ENCODE measurements around the gene MS4A8. TPM values are rescaled to one million over a fixed set of nuclear protein-coding genes. Genes with fewer than 3 reads are reported as not detected.

MS4A8 gene
- total RNA-seq, 3 donors from 2014 or later (not counting 1 experiment from before 2014, with no cell fraction given): not detected

DNA sequence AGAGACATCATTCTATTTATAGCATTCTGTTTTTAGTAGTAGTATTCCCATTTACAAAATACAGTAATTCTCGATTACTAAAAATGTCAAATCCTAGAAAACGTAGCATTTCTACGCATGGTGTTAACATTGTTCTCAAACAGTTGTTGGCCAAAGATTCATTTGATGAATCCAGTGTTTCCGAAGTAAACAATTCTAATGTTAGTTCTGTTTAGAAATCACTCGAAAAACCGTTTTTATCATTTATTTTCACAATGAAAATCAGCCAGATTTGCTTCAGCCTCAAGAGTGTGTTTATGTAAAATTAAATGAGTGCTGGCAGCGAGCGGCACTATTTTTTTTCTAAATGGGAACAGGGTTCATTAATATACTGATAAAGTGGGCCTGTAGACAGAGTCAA, 32.2 kb downstream of the MS4A8 start:
- TF ChIP-seq CTCF (IDR thresholded peaks at IDR 0.05): no peak
- Mint-ChIP-seq H3K4me1 (no peaks in the 10 kb centered on the region), H3K9me3 (no peaks in the 10 kb centered on the region), H3K27ac (no peak overlapping the region), H3K4me3 (no peak overlapping the region), H3K27me3 (ENCODE audit: low read depth in 2 of 2) (peaks cover 11 to 23% of the 10 kb centered on the region in 2 donors), H3K36me3 (no peaks in the 10 kb centered on the region)
- intact Hi-C loops (cut with micrococcal nuclease): no loop called here
- no peaks in the 10 kb centered on the region for H3K36me3 ChIP-seq (ENCODE audit: control insufficient read depth, insufficient read depth, low read length)
- H3K27me3 ChIP-seq (ENCODE audit: control insufficient read depth, insufficient read depth, low read length): no peaks in the 10 kb centered on the region
- 88% methylated on average over 8 of the region's 8 CpGs for WGBS (ENCODE audit: insufficient coverage)
- DNase-seq (no peak), ATAC-seq (no peak)
- no peaks in the 10 kb centered on the region for H3K4me1 ChIP-seq (ENCODE audit: control insufficient read depth, insufficient read depth, low read length)
- H3K9me3 ChIP-seq (ENCODE audit: control insufficient read depth, insufficient read depth, low read length): no peaks in the 10 kb centered on the region
- H3K4me3 ChIP-seq (ENCODE audit: low read length): no peak overlapping the region
- no peak overlapping the region for H3K27ac ChIP-seq (ENCODE audit: low read length)

GRCh38 chr11:60734279-60734678, 34.9 kb downstream of the MS4A8 start:
- Histone ChIP-seq H3K36me3 (ENCODE audit: control insufficient read depth, insufficient read depth, low read length) (no peaks in the 10 kb centered on the region), H3K27ac (ENCODE audit: low read length) (no peak overlapping the region), H3K27me3 (ENCODE audit: control insufficient read depth, insufficient read depth, low read length) (no peaks in the 10 kb centered on the region), H3K4me3 (ENCODE audit: low read length) (no peak overlapping the region), H3K9me3 (ENCODE audit: control insufficient read depth, insufficient read depth, low read length) (no peaks in the 10 kb centered on the region), H3K4me1 (ENCODE audit: control insufficient read depth, insufficient read depth, low read length) (no peaks in the 10 kb centered on the region)
- WGBS (ENCODE audit: insufficient coverage): 83% methylated on average over 3 of the region's 4 CpGs
- H3K36me3 Mint-ChIP-seq: no peaks in the 10 kb centered on the region
- H3K27ac Mint-ChIP-seq: no peak overlapping the region
- no peak overlapping the region for H3K4me3 Mint-ChIP-seq
- TF ChIP-seq CTCF (IDR thresholded peaks at IDR 0.05): no peak
- no peaks in the 10 kb centered on the region for H3K9me3 Mint-ChIP-seq
- intact Hi-C loops (cut with micrococcal nuclease): no loop called here
- no peaks in the 10 kb centered on the region for H3K4me1 Mint-ChIP-seq
- H3K27me3 Mint-ChIP-seq (ENCODE audit: low read depth in 2 of 2): peaks cover 13 to 27% of the 10 kb centered on the region in 2 donors
- no peak for DNase-seq
- ATAC-seq: no peak

- TF ChIP-seq CTCF (IDR thresholded peaks at IDR 0.05): no peak
- intact Hi-C loops (cut with micrococcal nuclease): no loop called here
- no peaks in the 10 kb centered on the region for H3K4me1 ChIP-seq (ENCODE audit: control insufficient read depth, insufficient read depth, low read length)
- H3K27me3 ChIP-seq (ENCODE audit: control insufficient read depth, insufficient read depth, low read length): no peaks in the 10 kb centered on the region
- no peak overlapping the region for H3K4me3 ChIP-seq (ENCODE audit: low read length)
- Mint-ChIP-seq H3K27me3 (ENCODE audit: low read depth in 2 of 2) (peaks cover 15 to 27% of the 10 kb centered on the region in 2 donors), H3K27ac (no peak overlapping the region), H3K4me1 (no peaks in the 10 kb centered on the region), H3K4me3 (no peak overlapping the region), H3K36me3 (no peaks in the 10 kb centered on the region), H3K9me3 (no peaks in the 10 kb centered on the region)
- ATAC-seq (no peak), DNase-seq (no peak)
- H3K36me3 ChIP-seq (ENCODE audit: control insufficient read depth, insufficient read depth, low read length): no peaks in the 10 kb centered on the region
- no peaks in the 10 kb centered on the region for H3K9me3 ChIP-seq (ENCODE audit: control insufficient read depth, insufficient read depth, low read length)
- 77% methylated on average over 7 of the region's 7 CpGs for WGBS (ENCODE audit: insufficient coverage)
- no peak overlapping the region for H3K27ac ChIP-seq (ENCODE audit: low read length)
These were observed 39.7 kb downstream of the MS4A8 start for GRCh38 chr11:60739114-60739513.

GRCh38 chr11:60740573-60740972, 41.2 kb downstream of the MS4A8 start:
- ATAC-seq (no peak), DNase-seq (no peak)
- no peak overlapping the region for H3K4me3 ChIP-seq (ENCODE audit: low read length)
- intact Hi-C loops (cut with micrococcal nuclease): no loop called here
- Mint-ChIP-seq H3K4me1 (no peaks in the 10 kb centered on the region), H3K9me3 (no peaks in the 10 kb centered on the region), H3K27me3 (ENCODE audit: low read depth in 2 of 2) (peaks cover 21 to 27% of the 10 kb centered on the region in 2 donors), H3K27ac (no peak overlapping the region), H3K4me3 (no peak overlapping the region), H3K36me3 (no peaks in the 10 kb centered on the region)
- no peaks in the 10 kb centered on the region for H3K27me3 ChIP-seq (ENCODE audit: control insufficient read depth, insufficient read depth, low read length)
- H3K4me1 ChIP-seq (ENCODE audit: control insufficient read depth, insufficient read depth, low read length): no peaks in the 10 kb centered on the region
- no peak overlapping the region for H3K27ac ChIP-seq (ENCODE audit: low read length)
- H3K36me3 ChIP-seq (ENCODE audit: control insufficient read depth, insufficient read depth, low read length): no peaks in the 10 kb centered on the region
- H3K9me3 ChIP-seq (ENCODE audit: control insufficient read depth, insufficient read depth, low read length): no peaks in the 10 kb centered on the region
- TF ChIP-seq CTCF (IDR thresholded peaks at IDR 0.05): no peak

Measured in natural killer cell (primary cell).